Adrenal gland (tissue), 12 donors: ENCODE data around the gene CFAP221. TPM values are rescaled to one million over a fixed set of nuclear protein-coding genes. Genes with fewer than 3 reads are reported as not detected.

Experiments used
- DNase-seq, 7 donors: peaks; one replicate each; pipeline ENCODE4 v3.0.0-alpha.2; 2019 to 2020
- H3K27ac ChIP-seq, 5 donors: fragments of 200-600 bp; sonication (generic) in 4 of 5; 1 replicate in 3 of 5; 2 replicates in 2 of 5; pipeline versions ENCODE4 v1.5.1 to v1.8.0; 2016 to 2020; ENCODE audit warnings: mild to moderate bottlenecking in 1 of 5
- H3K27me3 ChIP-seq: fragments of 200-600 bp; 2 replicates; pipeline ENCODE4 v1.8.0; 2021
- H3K36me3 ChIP-seq, 2 donors: fragments of 200-600 bp; replicated peaks in 1 of 2; 1 replicate in 1 of 2; 2 replicates in 1 of 2; pipeline versions ENCODE4 v1.5.1 to v1.8.0; 2018 to 2022
- H3K4me1 ChIP-seq, 2 donors: fragments of 200-600 bp; replicated peaks in 1 of 2; 1 replicate in 1 of 2; 2 replicates in 1 of 2; pipeline versions ENCODE4 v1.5.1 to v1.8.0; 2018 to 2021
- H3K4me3 ChIP-seq, 4 donors: fragments of 200-600 bp; sonication (generic) in 3 of 4; one replicate each; pipeline ENCODE4 v1.5.1; 2016 to 2018
- H3K9me3 ChIP-seq, 3 donors: fragments of 200-600 bp; sonication (generic) in 1 of 3; replicated peaks in 1 of 3; 1 replicate in 2 of 3; 2 replicates in 1 of 3; pipeline versions ENCODE4 v1.5.1 to v1.8.0; 2016 to 2021
- POLR2A ChIP-seq, 2 donors: fragments of 450-650 bp; IDR thresholded peaks; one replicate each; pipeline ENCODE4 v1.6.1; 2017; ENCODE audit warnings: antibody characterized with exemption in 2 of 2, mild to moderate bottlenecking in 2 of 2, moderate library complexity in 1 of 2
- WGBS, 4 donors: extraction: QIAGEN DNeasy Blood & Tissue Kit in 2 of 4; methylation state at CpG; one replicate each; pipeline versions ENCODE4 v1.1.5 to v1.1.7; 2013 to 2017; 5-methylcytosine and 5-hydroxymethylcytosine counted together
- intact Hi-C, 2 donors: fragments of 100-400 bp; cut with DNase I; formaldehyde crosslinking; loops; one replicate each; pipeline versions ENCODE4 v1.14.1 to v1.15.0; 2022 to 2023
- polyA plus RNA-seq, 3 donors: library from polyadenylated mRNA; stranded (reverse); fragments of 200-250 nt in 2 of 3; fragments of 350-450 nt in 1 of 3; fragmentation: Illumina TruSeq in 1 of 3; extraction: RNeasy Lipid Tissue Mini Kit (QIAGEN cat#74804) in 1 of 3; gene quantifications; one replicate each; pipeline ENCODE4 v1.2.3, GENCODE V29; 2013 to 2014
- total RNA-seq, 9 donors: library from RNA; depleted of rRNA in 4 of 9; stranded (reverse); fragments of >200 nt in 4 of 9; fragments of 120-200 nt in 1 of 9; fragmentation: NEBNext Ultra II Directional in 1 of 9; extraction: Animal tissue kit (Norgen Biotek cat#: 25700) in 1 of 9; gene quantifications; one replicate each; pipeline versions ENCODE4 v1.1.0 to v1.2.4, GENCODE V29; 2013 to 2023
- TF ChIP-seq, protein P1 (sequence below), 6 experiments: fragments of 450-650 bp in 4 of 6; fragments of 200-600 bp in 2 of 6; sonication (generic) in 1 of 6; IDR thresholded peaks; 1 replicate in 5 of 6; 2 replicates in 1 of 6; pipeline versions ENCODE4 v1.5.1 to v1.8.0; 2016 to 2021; ENCODE audit warnings: antibody characterized with exemption in 6 of 6, mild to moderate bottlenecking in 2 of 6, moderate library complexity in 1 of 6
- donor health status: healthy with polysubstance abuse.
- donor health status: Bipolar disorder and iron deficiency.
- donor health status: DM: yes; HTN: yes; CAD: no.
- donor health status: DM: no; HTN: no; CAD: no.
- donor health status: DM: no; HTN: no; CAD: no.
- donor health status: DM: yes; HTN: yes; CAD: no.

Gene CFAP221
- total and polyA plus RNA-seq, 12 donors: 1.1 to 14.0 (median 4.4) TPM

DNA sequence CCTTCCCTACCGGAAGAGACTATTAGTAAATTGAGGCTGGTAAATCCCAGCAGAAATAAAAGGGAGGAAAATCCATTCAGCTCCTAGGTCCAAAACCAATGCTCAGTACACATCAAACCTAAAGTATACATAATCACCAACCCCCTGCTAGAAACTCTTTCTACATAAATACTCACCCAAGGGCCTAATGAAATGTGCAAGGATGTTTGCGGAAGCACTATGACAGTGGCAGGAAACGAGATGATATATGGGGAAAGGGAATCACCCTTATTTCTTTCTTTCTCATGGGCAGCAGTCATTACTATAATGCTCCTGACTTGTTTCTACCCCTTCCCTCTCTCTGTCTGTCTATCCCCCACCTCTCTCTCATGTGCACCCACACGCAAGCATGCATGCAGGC is 18.6 kb upstream of the CFAP221 start:
- WGBS, 4 donors: 67 to 87% (median 78%) methylated on average over 4 of the region's 4 CpGs
- H3K4me3 ChIP-seq: no peak overlapping the region
- peaks cover 26% of the 10 kb centered on the region for H3K27me3 ChIP-seq
- intact Hi-C loops: loop anchor here in 1 of 2 donors (10.0 kb wide), 1 partner anchor 139 kb away; no protein-coding TSS in a partner anchor
- H3K4me1 ChIP-seq: no peaks in the 10 kb centered on the region
- no peaks in the 10 kb centered on the region for H3K36me3 ChIP-seq
- H3K27ac ChIP-seq: no peak overlapping the region
- H3K9me3 ChIP-seq: no peaks in the 10 kb centered on the region
- no peak for DNase-seq
- TF ChIP-seq, protein P1, sequence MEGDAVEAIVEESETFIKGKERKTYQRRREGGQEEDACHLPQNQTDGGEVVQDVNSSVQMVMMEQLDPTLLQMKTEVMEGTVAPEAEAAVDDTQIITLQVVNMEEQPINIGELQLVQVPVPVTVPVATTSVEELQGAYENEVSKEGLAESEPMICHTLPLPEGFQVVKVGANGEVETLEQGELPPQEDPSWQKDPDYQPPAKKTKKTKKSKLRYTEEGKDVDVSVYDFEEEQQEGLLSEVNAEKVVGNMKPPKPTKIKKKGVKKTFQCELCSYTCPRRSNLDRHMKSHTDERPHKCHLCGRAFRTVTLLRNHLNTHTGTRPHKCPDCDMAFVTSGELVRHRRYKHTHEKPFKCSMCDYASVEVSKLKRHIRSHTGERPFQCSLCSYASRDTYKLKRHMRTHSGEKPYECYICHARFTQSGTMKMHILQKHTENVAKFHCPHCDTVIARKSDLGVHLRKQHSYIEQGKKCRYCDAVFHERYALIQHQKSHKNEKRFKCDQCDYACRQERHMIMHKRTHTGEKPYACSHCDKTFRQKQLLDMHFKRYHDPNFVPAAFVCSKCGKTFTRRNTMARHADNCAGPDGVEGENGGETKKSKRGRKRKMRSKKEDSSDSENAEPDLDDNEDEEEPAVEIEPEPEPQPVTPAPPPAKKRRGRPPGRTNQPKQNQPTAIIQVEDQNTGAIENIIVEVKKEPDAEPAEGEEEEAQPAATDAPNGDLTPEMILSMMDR (IDR thresholded peaks at IDR 0.05): no peak
- no peak for TF ChIP-seq POLR2A (IDR thresholded peaks at IDR 0.05)

DNA sequence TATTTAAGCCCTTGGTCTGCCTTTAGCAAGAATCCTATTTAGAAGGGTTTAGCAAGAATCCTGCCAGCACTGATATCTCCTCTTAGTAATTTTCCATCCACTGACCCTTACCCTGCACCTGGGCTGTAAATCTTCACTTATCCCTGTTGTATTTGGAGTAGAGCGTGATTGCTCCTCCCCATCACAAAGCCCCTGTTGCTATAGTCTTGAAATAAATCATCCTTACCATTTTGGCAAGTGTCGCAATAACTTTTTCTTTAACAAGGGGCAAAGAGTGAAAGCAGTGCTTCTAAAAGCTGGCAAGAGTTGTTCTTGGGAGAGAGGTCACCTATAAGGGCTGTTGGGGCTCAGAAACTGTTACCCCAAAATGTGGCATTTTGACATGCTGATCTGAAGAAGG is 16.2 kb upstream of the CFAP221 start:
- no peak for TF ChIP-seq POLR2A (IDR thresholded peaks at IDR 0.05)
- TF ChIP-seq, protein P1 (IDR thresholded peaks at IDR 0.05): no peak
- 81 to 92% (median 88%) methylated on average over 2 of the region's 2 CpGs for WGBS, 4 donors
- Histone ChIP-seq H3K9me3 (peaks cover 0 to 11% (median 0%) of the 10 kb centered on the region in 3 donors), H3K4me3 (no peak overlapping the region), H3K36me3 (no peaks in the 10 kb centered on the region), H3K4me1 (no peaks in the 10 kb centered on the region), H3K27me3 (peaks cover 19% of the 10 kb centered on the region), H3K27ac (no peak overlapping the region)
- intact Hi-C loops: loop anchor here in 1 of 2 donors (10.0 kb wide), 1 partner anchor 137 kb away; no protein-coding TSS in a partner anchor
- no peak for DNase-seq

DNA sequence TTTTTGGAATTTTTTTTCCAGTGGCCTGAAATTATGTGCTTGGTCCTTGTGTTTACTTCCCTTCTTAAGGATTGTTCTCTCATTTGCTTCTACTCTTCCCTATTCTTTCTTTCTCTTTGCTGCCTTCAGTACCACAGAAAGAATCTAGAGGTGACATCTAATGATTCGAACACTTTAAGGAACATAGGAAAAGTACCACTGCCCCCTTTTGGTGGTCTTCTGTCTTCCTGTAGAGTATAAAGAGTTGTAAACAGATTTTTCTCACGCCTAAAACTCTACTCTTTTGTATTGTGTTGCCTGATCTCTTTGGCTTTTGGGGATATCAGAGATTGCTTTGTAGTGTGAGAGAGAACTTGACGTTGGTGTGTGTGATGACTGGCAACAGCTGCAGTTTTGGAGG is 13.0 kb upstream of the CFAP221 start:
- H3K4me1 ChIP-seq: no peaks in the 10 kb centered on the region
- TF ChIP-seq POLR2A (IDR thresholded peaks at IDR 0.05): no peak
- TF ChIP-seq, protein P1 (IDR thresholded peaks at IDR 0.05): no peak
- H3K27me3 ChIP-seq: no peaks in the 10 kb centered on the region
- no peaks in the 10 kb centered on the region for H3K36me3 ChIP-seq
- H3K4me3 ChIP-seq: no peak overlapping the region
- no peak overlapping the region for H3K27ac ChIP-seq
- WGBS, 4 donors: 55 to 75% (median 66%) methylated on average over 3 of the region's 3 CpGs
- intact Hi-C loops: no loop called here
- H3K9me3 ChIP-seq: peaks cover 0 to 12% (median 0%) of the 10 kb centered on the region in 3 donors
- DNase-seq: no peak

DNA sequence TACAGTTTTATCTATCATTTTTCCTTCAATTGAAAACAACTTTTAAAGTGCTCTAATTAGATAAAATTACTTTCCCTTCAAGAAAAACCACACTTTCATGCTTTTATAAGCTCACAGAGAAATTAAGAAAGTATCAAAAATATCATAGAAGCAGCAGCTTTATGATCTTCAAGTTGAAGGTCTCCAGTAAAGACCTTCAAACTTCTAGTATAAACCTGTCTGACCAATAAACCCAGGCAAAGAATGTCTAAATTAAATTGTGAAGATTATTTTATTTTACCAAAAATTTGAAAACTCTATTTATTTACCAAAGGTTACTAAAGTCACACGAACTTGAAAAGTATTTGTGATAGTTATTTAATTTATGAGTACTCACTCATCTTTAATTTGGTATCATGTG is 10.7 kb upstream of the CFAP221 start:
- WGBS, 4 donors: 59 to 73% (median 66%) methylated on average over 1 of the region's 1 CpG
- H3K36me3 ChIP-seq: no peaks in the 10 kb centered on the region
- TF ChIP-seq, protein P1 (IDR thresholded peaks at IDR 0.05): no peak
- TF ChIP-seq POLR2A (IDR thresholded peaks at IDR 0.05): no peak
- peaks cover 0 to 12% (median 0%) of the 10 kb centered on the region in 3 donors for H3K9me3 ChIP-seq
- intact Hi-C loops: no loop called here
- H3K4me3 ChIP-seq: no peak overlapping the region
- H3K27ac ChIP-seq: no peak overlapping the region
- DNase-seq: no peak
- H3K27me3 ChIP-seq: no peaks in the 10 kb centered on the region
- no peaks in the 10 kb centered on the region for H3K4me1 ChIP-seq
